Measurements from ENCODE around the gene TRAF1.

- TF ChIP-seq CTCF (IDR thresholded peaks at IDR 0.05; ENCODE audit: low read depth, low read length) (no peak), POLR2A (IDR thresholded peaks at IDR 0.05; ENCODE audit: extremely low read depth, insufficient read length) (no peak), MYC (IDR thresholded peaks at IDR 0.05; ENCODE audit: low read depth, low read length) (no peak), MAX (IDR thresholded peaks at IDR 0.05; ENCODE audit: low read depth, low read length) (no peak)
These were observed 15.8 kb upstream of the TRAF1 start for GRCh38 chr9:120942186-120943001.

Measured in NB4 (cell line).